OCI-LY7 (cell line): ENCODE results near the gene CNTLN. TPM values are rescaled to one million over a fixed set of nuclear protein-coding genes. Genes with fewer than 3 reads are reported as not detected.

Source experiments
- BruUV-seq: library from RNA; stranded (reverse); fragments of 400-500 nt; replicated peaks from 2 replicates; lab custom pipeline; 2021; lab: Mats Ljungman, UMichigan
- CTCF ChIA-PET: fragments of 300-600 bp; sonication (Branson Sonifier 250); formaldehyde crosslinking; loops from one replicate; lab custom pipeline; 2022; ENCODE audit warnings: antibody characterized with exemption; ENCODE audit not compliant: unreplicated experiment; lab: Charles Lee
- POLR2A ChIA-PET: fragments of 300-600 bp; sonication (Branson Sonifier 250); formaldehyde crosslinking; loops from one replicate; lab custom pipeline; 2022; ENCODE audit warnings: antibody characterized with exemption; lab: Charles Lee
- DNase-seq: peaks from one replicate; pipeline ENCODE4 v3.0.0-alpha.2; 2015; ENCODE audit warnings: low spot score
- H2AFZ ChIP-seq: fragments of 200-600 bp; sonication (generic), shearing (Covaris generic); 2 replicates; pipeline ENCODE4 v1.6.1; 2014; ENCODE audit warnings: mild to moderate bottlenecking, antibody characterized with exemption, low read length, moderate library complexity
- H3K27ac ChIP-seq: fragments of 200-600 bp; sonication (generic); 2 replicates; pipeline ENCODE4 v1.5.1; 2014; ENCODE audit warnings: mixed run types, low read depth, mild to moderate bottlenecking, moderate library complexity, low read length, inconsistent platforms; ENCODE audit not compliant: poor library complexity, severe bottlenecking
- H3K36me3 ChIP-seq: fragments of 200-600 bp; sonication (generic); 2 replicates; pipeline ENCODE4 v1.6.1; 2014; ENCODE audit warnings: mild to moderate bottlenecking, antibody characterized with exemption, low read length, moderate library complexity, mixed read lengths; ENCODE audit not compliant: insufficient read depth
- H3K4me1 ChIP-seq: fragments of 200-600 bp; sonication (generic); 2 replicates; pipeline ENCODE4 v1.5.1; 2014; ENCODE audit warnings: mild to moderate bottlenecking, low read length; ENCODE audit not compliant: insufficient read depth, poor library complexity, severe bottlenecking
- H3K4me2 ChIP-seq: fragments of 200-600 bp; sonication (generic); 2 replicates; pipeline ENCODE4 v1.6.1; 2014; ENCODE audit warnings: mild to moderate bottlenecking, low read length
- H3K4me3 ChIP-seq: fragments of 200-600 bp; sonication (generic); 2 replicates; pipeline ENCODE4 v1.5.1; 2014; ENCODE audit warnings: mild to moderate bottlenecking, low read depth, low read length; ENCODE audit not compliant: poor library complexity, severe bottlenecking
- H3K79me2 ChIP-seq: fragments of 200-600 bp; sonication (generic); 2 replicates; pipeline ENCODE4 v1.6.1; 2016; ENCODE audit warnings: low read depth, mild to moderate bottlenecking, low read length, moderate library complexity, mixed read lengths; ENCODE audit not compliant: insufficient read depth
- H3K9me2 ChIP-seq: fragments of 200-600 bp; sonication (generic); 2 replicates; pipeline ENCODE4 v1.6.1; 2016; ENCODE audit warnings: mild to moderate bottlenecking, low read length, mixed read lengths; ENCODE audit not compliant: insufficient read depth
- H3K9me3 ChIP-seq: fragments of 200-600 bp; sonication (generic); 2 replicates; pipeline ENCODE4 v1.6.1; 2014; ENCODE audit warnings: mild to moderate bottlenecking, mixed run types, low read length, mixed read lengths
- H4K20me1 ChIP-seq: fragments of 200-600 bp; sonication (generic); 2 replicates; pipeline ENCODE4 v1.6.1; 2014; ENCODE audit warnings: mild to moderate bottlenecking, antibody characterized with exemption, low read length, moderate library complexity, mixed read lengths; ENCODE audit not compliant: insufficient read depth
- CTCF ChIP-seq: fragments of 200-600 bp; sonication (generic); conservative IDR thresholded peaks from 2 replicates; pipeline ENCODE4 v1.5.1; 2014; ENCODE audit warnings: mild to moderate bottlenecking, antibody characterized with exemption, low read length, moderate library complexity, mixed read lengths
- EZH2phosphoT487 ChIP-seq: fragments of 200-600 bp; sonication (generic); IDR thresholded peaks from 2 replicates; pipeline ENCODE4 v1.6.1; 2018; ENCODE audit warnings: low read depth, borderline replicate concordance, mild to moderate bottlenecking, mixed run types, antibody characterized with exemption, low read length, moderate library complexity, mixed read lengths
- intact Hi-C: fragments of 100-400 bp; cut with micrococcal nuclease; formaldehyde crosslinking; loops from one replicate; pipeline ENCODE4 v1.10.0; 2022; ENCODE audit not compliant: unreplicated experiment
- total RNA-seq, 2 experiments: library from RNA; depleted of rRNA in 1 of 2; stranded (reverse); fragments of >200 nt in 1 of 2; shearing (Covaris generic) in 1 of 2; gene quantifications; 2 replicates each; pipeline ENCODE4 v1.2.3, GENCODE V29; 2014 to 2022

Gene CNTLN
- total RNA-seq, 2 experiments from 2014 or later: not detected

GRCh38 chr9:17216011-17216410 lies 81.2 kb downstream of the CNTLN start:
- Histone ChIP-seq H3K9me3 (no peaks in the 10 kb centered on the region), H3K4me2 (no peak overlapping the region), H4K20me1 (no peaks in the 10 kb centered on the region), H3K36me3 (no peaks in the 10 kb centered on the region), H3K79me2 (no peaks in the 10 kb centered on the region), H3K4me3 (no peak overlapping the region), H3K27ac (no peak overlapping the region), H2AFZ (no peak overlapping the region), H3K9me2 (no peaks in the 10 kb centered on the region), H3K4me1 (no peaks in the 10 kb centered on the region)
- intact Hi-C loops: no loop called here
- TF ChIP-seq CTCF (no peak), EZH2phosphoT487 (no peak)
- CTCF ChIA-PET: no interaction called here
- BruUV-seq: no TSS peak
- no peak for DNase-seq
- POLR2A ChIA-PET: no interaction called here

- Histone ChIP-seq H3K27ac (no peak overlapping the region), H3K4me3 (no peak overlapping the region), H3K79me2 (no peaks in the 10 kb centered on the region), H3K9me2 (no peaks in the 10 kb centered on the region), H4K20me1 (no peaks in the 10 kb centered on the region), H3K4me1 (no peaks in the 10 kb centered on the region), H3K4me2 (no peak overlapping the region), H2AFZ (no peak overlapping the region), H3K36me3 (no peaks in the 10 kb centered on the region), H3K9me3 (no peaks in the 10 kb centered on the region)
- DNase-seq: no peak
- TF ChIP-seq EZH2phosphoT487: no peak
- TF ChIP-seq CTCF: no peak
- ChIA-PET POLR2A (interaction anchor here (1.0 kb wide), 1 partner anchor 9 kb away, joined by 3 read pairs; no protein-coding TSS in a partner anchor), CTCF (no interaction called here)
- BruUV-seq: no TSS peak
- intact Hi-C loops: no loop called here
Measured at GRCh38 chr9:17216646-17217045, 81.8 kb downstream of the CNTLN start.

- no peak for TF ChIP-seq EZH2phosphoT487
- no peak for TF ChIP-seq CTCF
- Histone ChIP-seq H3K36me3 (no peaks in the 10 kb centered on the region), H3K9me2 (no peaks in the 10 kb centered on the region), H3K4me3 (no peak overlapping the region), H3K27ac (no peak overlapping the region), H3K9me3 (no peaks in the 10 kb centered on the region), H3K4me2 (no peak overlapping the region), H4K20me1 (no peaks in the 10 kb centered on the region), H2AFZ (no peak overlapping the region), H3K79me2 (no peaks in the 10 kb centered on the region), H3K4me1 (no peaks in the 10 kb centered on the region)
- CTCF ChIA-PET: no interaction called here
- no TSS peak for BruUV-seq
- intact Hi-C loops: no loop called here
- DNase-seq: no peak
- POLR2A ChIA-PET: interaction anchor here (1.0 kb wide), 1 partner anchor 8 kb away, joined by 3 read pairs; no protein-coding TSS in a partner anchor
Measured at GRCh38 chr9:17217272-17217671, 82.4 kb downstream of the CNTLN start.
